ENCODE data around the gene PPP1R14D. TPM values are rescaled to one million over a fixed set of nuclear protein-coding genes. Genes with fewer than 3 reads are reported as not detected.

The PPP1R14D gene
- total and polyA plus RNA-seq, 9 donors: 0.95 TPM; not detected in 8

DNA sequence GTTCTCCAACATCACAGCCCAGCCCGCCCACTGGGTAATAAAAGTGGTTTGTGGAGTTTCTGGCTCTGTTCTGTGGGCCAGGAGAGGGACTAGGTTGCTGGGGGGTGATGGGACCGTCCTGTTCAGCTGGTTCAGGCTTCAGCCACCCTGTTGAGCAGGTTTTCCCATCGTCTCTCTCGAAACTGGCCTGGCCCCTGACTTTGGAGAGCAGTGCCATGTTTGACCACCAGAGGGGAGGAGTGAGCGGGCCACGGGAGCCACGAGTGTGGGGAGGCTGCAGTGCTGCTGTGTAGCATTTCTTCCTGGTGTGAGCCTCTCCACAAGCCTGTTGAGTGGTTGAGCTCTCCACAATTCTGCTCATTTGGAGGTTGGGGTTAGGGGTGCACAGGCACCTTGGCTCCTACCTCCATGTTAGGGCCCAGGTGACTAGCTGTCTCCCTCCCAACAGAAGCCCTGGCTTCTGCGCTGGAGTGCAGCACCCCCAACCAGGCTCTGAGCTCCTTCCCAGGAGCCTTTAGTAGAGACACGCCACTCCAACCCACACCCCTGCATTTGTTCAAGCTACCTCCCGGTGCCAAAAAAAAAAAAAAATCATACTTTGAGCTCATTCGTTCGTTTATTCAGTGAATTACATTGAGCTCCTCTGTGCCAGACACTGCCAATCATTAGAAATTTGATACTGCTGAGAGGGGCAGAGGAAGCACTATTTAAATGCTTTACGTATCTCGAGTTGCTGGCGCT, 29.3 kb upstream of the PPP1R14D start:
- no peaks in the 10 kb centered on the region for H3K27me3 ChIP-seq
- TF ChIP-seq EP300 (IDR thresholded peaks at IDR 0.05): no peak
- TF ChIP-seq, protein P1, sequence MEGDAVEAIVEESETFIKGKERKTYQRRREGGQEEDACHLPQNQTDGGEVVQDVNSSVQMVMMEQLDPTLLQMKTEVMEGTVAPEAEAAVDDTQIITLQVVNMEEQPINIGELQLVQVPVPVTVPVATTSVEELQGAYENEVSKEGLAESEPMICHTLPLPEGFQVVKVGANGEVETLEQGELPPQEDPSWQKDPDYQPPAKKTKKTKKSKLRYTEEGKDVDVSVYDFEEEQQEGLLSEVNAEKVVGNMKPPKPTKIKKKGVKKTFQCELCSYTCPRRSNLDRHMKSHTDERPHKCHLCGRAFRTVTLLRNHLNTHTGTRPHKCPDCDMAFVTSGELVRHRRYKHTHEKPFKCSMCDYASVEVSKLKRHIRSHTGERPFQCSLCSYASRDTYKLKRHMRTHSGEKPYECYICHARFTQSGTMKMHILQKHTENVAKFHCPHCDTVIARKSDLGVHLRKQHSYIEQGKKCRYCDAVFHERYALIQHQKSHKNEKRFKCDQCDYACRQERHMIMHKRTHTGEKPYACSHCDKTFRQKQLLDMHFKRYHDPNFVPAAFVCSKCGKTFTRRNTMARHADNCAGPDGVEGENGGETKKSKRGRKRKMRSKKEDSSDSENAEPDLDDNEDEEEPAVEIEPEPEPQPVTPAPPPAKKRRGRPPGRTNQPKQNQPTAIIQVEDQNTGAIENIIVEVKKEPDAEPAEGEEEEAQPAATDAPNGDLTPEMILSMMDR (IDR thresholded peaks at IDR 0.05): peak; percentile 78 to 82 (median 82)
- DNase-seq: peak; percentile 46 to 79 (median 66)
- no peaks in the 10 kb centered on the region for H3K36me3 ChIP-seq
- H3K4me3 ChIP-seq: no peak overlapping the region
- 15 to 19% (median 15%) methylated on average over 15 of the region's 15 CpGs for WGBS, 3 donors
- H3K27ac ChIP-seq: no peak overlapping the region
- intact Hi-C loops (cut with DNase I): loop anchor here in 2 of 4 donors (5.0 to 10.0 kb wide), 3 partner anchors 35 to 330 kb away; partner anchors contain the start of gene VPS18 (in 1 of the 2)
- H3K9me3 ChIP-seq: no peaks in the 10 kb centered on the region
- no peaks in the 10 kb centered on the region for H3K4me1 ChIP-seq (ENCODE audit: insufficient read depth)

DNA sequence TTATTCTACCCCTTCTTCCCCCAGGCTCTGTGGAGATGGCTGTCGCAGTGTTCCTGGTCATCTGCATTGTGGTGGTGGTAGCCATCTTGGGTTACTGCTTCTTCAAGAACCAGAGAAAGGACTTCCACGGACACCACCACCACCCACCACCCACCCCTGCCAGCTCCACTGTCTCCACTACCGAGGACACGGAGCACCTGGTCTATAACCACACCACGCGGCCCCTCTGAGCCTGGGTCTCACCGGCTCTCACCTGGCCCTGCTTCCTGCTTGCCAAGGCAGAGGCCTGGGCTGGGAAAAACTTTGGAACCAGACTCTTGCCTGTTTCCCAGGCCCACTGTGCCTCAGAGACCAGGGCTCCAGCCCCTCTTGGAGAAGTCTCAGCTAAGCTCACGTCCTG, 28.2 kb upstream of the PPP1R14D start:
- H3K27me3 ChIP-seq: no peaks in the 10 kb centered on the region
- intact Hi-C loops (cut with DNase I): loop anchor here in 2 of 4 donors (5.0 to 10.0 kb wide), 3 partner anchors 36 to 331 kb away; partner anchors contain the start of gene VPS18 (in 1 of the 2)

DNA sequence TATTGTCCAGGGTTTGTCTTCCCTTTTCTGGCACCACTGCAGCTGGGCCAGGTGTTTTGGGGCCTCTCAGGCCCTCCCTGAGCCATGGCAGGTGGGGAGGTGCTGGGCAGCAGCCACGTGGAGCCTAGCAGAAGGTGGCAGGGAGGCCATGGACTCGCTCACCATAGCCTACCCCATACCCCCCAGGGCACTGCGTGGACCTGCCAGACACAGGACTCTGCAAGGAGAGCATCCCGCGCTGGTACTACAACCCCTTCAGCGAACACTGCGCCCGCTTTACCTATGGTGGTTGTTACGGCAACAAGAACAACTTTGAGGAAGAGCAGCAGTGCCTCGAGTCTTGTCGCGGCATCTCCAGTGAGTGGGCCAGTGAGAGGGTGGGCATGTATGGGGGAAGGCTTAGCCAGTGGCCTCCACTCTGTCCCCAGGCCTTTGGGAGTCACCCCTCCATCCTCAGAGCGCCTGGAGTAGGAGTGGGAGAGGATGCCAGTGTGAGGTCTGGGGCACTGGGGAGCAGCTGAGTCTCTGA, 27.3 kb upstream of the PPP1R14D start:
- TF ChIP-seq EP300 (IDR thresholded peaks at IDR 0.05) (no peak), POLR2A (IDR thresholded peaks at IDR 0.05) (no peak)
- TF ChIP-seq, protein P1 (IDR thresholded peaks at IDR 0.05): no peak
- Histone ChIP-seq H3K27me3 (no peaks in the 10 kb centered on the region), H3K4me1 (ENCODE audit: insufficient read depth) (no peaks in the 10 kb centered on the region), H3K27ac (no peak overlapping the region), H3K36me3 (no peaks in the 10 kb centered on the region), H3K4me3 (no peak overlapping the region), H3K9me3 (no peaks in the 10 kb centered on the region)
- 77 to 87% (median 83%) methylated on average over 13 of the region's 13 CpGs for WGBS, 3 donors
- DNase-seq: no peak
- intact Hi-C loops (cut with DNase I): loop anchor here in 2 of 4 donors (5.0 to 10.0 kb wide), 3 partner anchors 37 to 332 kb away; partner anchors contain the start of gene VPS18 (in 1 of the 2)

More for the DNA sequence above, 28.2 kb upstream of the PPP1R14D start:
- Histone ChIP-seq H3K9me3 (no peaks in the 10 kb centered on the region), H3K27ac (no peak overlapping the region), H3K36me3 (no peaks in the 10 kb centered on the region), H3K4me1 (ENCODE audit: insufficient read depth) (no peaks in the 10 kb centered on the region), H3K4me3 (no peak overlapping the region)
- no peak for DNase-seq
- TF ChIP-seq POLR2A (IDR thresholded peaks at IDR 0.05) (no peak), EP300 (IDR thresholded peaks at IDR 0.05) (no peak)
- TF ChIP-seq, protein P1 (IDR thresholded peaks at IDR 0.05): no peak
- 69 to 79% (median 72%) methylated on average over 7 to 8 of the region's 8 CpGs for WGBS, 3 donors

DNA sequence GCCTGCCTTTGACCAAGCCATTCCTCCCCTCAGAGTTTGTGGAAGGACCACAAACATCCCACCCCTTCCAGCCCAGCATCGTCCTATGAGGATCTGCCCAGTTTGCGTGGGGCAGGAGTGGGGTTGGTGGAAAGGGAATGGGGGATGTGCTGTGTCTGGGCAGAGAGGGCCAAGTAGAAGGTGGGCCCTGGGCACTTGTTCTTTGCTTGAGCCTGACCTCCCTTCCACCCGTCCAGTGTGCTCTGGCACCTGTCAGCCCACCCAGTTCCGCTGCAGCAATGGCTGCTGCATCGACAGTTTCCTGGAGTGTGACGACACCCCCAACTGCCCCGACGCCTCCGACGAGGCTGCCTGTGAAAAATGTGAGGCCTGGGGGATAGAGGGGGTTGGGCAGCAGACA, 25.7 kb upstream of the PPP1R14D start:
- H3K27ac ChIP-seq: no peak overlapping the region
- H3K27me3 ChIP-seq: no peaks in the 10 kb centered on the region
- no peaks in the 10 kb centered on the region for H3K4me1 ChIP-seq (ENCODE audit: insufficient read depth)
- H3K36me3 ChIP-seq: no peaks in the 10 kb centered on the region
- no peak for DNase-seq
- intact Hi-C loops (cut with DNase I): loop anchor here in 1 of 4 donors (10.0 kb wide), 1 partner anchor 331 kb away; no protein-coding TSS in a partner anchor
- TF ChIP-seq POLR2A (IDR thresholded peaks at IDR 0.05) (no peak), EP300 (IDR thresholded peaks at IDR 0.05) (no peak)
- TF ChIP-seq, protein P1 (IDR thresholded peaks at IDR 0.05): no peak
- 59 to 64% (median 61%) methylated on average over 10 of the region's 10 CpGs for WGBS, 3 donors
- H3K4me3 ChIP-seq: no peak overlapping the region
- no peaks in the 10 kb centered on the region for H3K9me3 ChIP-seq

Measured in ovary (tissue), 9 donors.